ENCODE data around the gene RNASE7. TPM values are rescaled to one million over a fixed set of nuclear protein-coding genes. Genes with fewer than 3 reads are reported as not detected.
A peak's percentile ranks its signal among the peaks of the same experiment; 100 is the strongest.

The RNASE7 gene
- total RNA-seq, 4 donors from 2014 or later, result 0.55 TPM; not detected in 3

DNA sequence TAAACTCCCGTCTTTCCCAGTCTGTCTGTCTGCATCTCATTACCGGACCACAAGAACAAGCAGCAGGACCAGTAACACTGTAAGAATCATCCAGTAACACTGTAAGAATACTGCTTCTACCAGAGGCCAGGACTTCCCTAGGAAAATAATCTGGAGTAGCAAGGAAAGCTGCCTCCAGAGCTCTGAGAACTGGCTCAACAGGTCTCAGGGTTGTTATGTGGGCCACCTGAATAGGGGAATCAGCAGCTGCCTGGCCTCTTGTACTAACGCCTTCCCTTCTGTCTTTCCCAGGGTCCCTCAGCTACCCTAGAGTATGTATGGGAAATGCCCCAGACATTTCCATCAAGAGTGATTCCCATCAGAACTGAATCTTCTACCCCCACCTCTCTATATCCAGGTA lies 44.0 kb upstream of the RNASE7 start:
- no peaks in the 10 kb centered on the region for H3K4me1 ChIP-seq
- no peak for TF ChIP-seq POLR2A (IDR thresholded peaks at IDR 0.05)
- TF ChIP-seq, protein P1, sequence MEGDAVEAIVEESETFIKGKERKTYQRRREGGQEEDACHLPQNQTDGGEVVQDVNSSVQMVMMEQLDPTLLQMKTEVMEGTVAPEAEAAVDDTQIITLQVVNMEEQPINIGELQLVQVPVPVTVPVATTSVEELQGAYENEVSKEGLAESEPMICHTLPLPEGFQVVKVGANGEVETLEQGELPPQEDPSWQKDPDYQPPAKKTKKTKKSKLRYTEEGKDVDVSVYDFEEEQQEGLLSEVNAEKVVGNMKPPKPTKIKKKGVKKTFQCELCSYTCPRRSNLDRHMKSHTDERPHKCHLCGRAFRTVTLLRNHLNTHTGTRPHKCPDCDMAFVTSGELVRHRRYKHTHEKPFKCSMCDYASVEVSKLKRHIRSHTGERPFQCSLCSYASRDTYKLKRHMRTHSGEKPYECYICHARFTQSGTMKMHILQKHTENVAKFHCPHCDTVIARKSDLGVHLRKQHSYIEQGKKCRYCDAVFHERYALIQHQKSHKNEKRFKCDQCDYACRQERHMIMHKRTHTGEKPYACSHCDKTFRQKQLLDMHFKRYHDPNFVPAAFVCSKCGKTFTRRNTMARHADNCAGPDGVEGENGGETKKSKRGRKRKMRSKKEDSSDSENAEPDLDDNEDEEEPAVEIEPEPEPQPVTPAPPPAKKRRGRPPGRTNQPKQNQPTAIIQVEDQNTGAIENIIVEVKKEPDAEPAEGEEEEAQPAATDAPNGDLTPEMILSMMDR (IDR thresholded peaks at IDR 0.05 in 4 of 5, conservative IDR thresholded peaks at IDR 0.05 in 1 of 5), result no peak
- intact Hi-C loops (cut with DNase I; ENCODE audit: low total_unique reads) (loop anchor here (10.0 kb wide), 1 partner anchor 217 kb away; no protein-coding TSS in a partner anchor), in situ Hi-C loops (cut with MboI; ENCODE audit: low sequenced_read_pairs in 4 of 4) (loop anchor here in 2 of 4 donors (25.0 kb wide), 1 partner anchor 661 kb away; the partner anchor contains the start of genes CCNB1IP1 (in 2 of the 2) and PARP2 (in 2 of the 2))
- H3K9me3 ChIP-seq, result no peaks in the 10 kb centered on the region
- no peak overlapping the region for H3K27ac ChIP-seq
- H3K36me3 ChIP-seq, result peaks cover 0 to 43% of the 10 kb centered on the region in 2 donors
- ATAC-seq (no peak), DNase-seq (no peak)
- no peaks in the 10 kb centered on the region for H3K27me3 ChIP-seq
- no peak overlapping the region for H3K4me3 ChIP-seq

DNA sequence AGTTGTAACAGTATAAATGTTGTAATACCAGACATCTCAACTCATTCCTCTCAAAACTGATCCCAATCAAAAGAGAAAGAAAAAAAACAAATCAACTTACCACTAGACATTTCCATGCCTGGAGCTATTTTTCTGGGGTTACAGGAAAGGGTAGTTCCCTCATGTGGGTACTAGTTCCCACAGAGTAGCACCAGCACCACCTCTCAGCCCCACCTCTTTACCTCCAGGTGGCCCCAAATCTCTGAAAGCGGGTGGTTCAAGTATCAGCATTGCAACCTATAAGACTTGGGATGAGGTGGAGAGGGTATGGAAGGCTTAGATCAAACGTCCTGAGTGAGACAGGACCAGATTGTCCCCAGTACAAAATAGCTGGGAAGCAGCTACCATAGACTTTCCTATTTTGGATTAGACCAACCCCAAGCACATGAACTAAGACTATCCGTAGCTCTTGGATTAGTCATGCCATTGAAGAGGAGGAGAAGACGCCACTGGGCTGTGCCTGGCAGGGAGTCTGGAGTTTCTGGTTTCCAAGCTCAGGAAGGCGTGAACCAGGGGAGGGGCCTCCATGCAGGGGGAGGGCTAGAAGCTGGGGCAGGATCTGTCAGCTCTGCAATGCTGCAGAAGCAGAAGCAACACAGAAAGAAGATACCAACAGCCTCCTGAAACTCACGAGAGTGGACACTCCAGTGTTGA lies 43.3 kb upstream of the RNASE7 start, which contains the start of gene SLC39A2:
Gene SLC39A2 (plus strand): TSS at position 620 of the 693 bp plus-strand sequence. CDS start 154 bp downstream, outside the sequence.
- in situ Hi-C loops (cut with MboI; ENCODE audit: low sequenced_read_pairs in 4 of 4), result loop anchor here in 2 of 4 donors (25.0 kb wide), 1 partner anchor 662 kb away; the partner anchor contains the start of genes CCNB1IP1 (in 2 of the 2) and PARP2 (in 2 of the 2)
- Histone ChIP-seq H3K27me3 (no peaks in the 10 kb centered on the region), H3K4me1 (no peaks in the 10 kb centered on the region), H3K36me3 (peaks cover 0 to 37% of the 10 kb centered on the region in 2 donors), H3K9me3 (no peaks in the 10 kb centered on the region), H3K4me3 (no peak within 1 kb of the TSS), H3K27ac (no peak within 1 kb of the TSS)
- TF ChIP-seq, protein P1 (IDR thresholded peaks at IDR 0.05 in 4 of 5, conservative IDR thresholded peaks at IDR 0.05 in 1 of 5), result no peak
- no peak for TF ChIP-seq POLR2A (IDR thresholded peaks at IDR 0.05)
- intact Hi-C loops (cut with DNase I; ENCODE audit: low total_unique reads), result loop anchor here (10.0 kb wide), 1 partner anchor 216 kb away; no protein-coding TSS in a partner anchor
- ATAC-seq, result peak; percentile 19 to 67
- DNase-seq, result peak in 1 of 2 donors; percentile 62

DNA sequence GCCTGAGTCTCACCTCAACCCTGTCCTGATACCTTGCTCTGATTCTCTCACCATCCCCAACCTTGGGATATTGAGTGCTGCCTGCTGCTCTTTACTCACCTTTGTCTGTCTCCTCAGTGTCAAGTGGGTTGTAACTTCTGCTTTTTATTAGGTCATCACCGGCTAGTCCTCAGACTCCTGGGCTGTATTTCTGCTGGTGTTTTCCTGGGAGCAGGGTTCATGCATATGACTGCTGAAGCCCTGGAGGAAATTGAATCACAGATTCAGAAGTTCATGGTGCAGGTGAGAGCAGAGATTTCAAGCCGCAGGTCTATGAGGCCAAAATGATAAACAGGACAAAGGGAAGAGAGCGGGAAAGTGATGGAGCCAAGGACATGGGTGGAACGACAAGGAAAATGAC lies 42.6 kb upstream of the RNASE7 start:
- H3K4me1 ChIP-seq, result no peaks in the 10 kb centered on the region
- ATAC-seq, result no peak
- in situ Hi-C loops (cut with MboI; ENCODE audit: low sequenced_read_pairs in 4 of 4), result loop anchor here in 2 of 4 donors (25.0 kb wide), 1 partner anchor 662 kb away; the partner anchor contains the start of genes CCNB1IP1 (in 2 of the 2) and PARP2 (in 2 of the 2)
- intact Hi-C loops (cut with DNase I; ENCODE audit: low total_unique reads), result loop anchor here (10.0 kb wide), 1 partner anchor 215 kb away; no protein-coding TSS in a partner anchor
- no peaks in the 10 kb centered on the region for H3K9me3 ChIP-seq
- no peak for DNase-seq
- H3K27ac ChIP-seq, result no peak overlapping the region
- H3K36me3 ChIP-seq, result peaks cover 0 to 29% of the 10 kb centered on the region in 2 donors
- no peak for TF ChIP-seq POLR2A (IDR thresholded peaks at IDR 0.05)
- TF ChIP-seq, protein P1 (IDR thresholded peaks at IDR 0.05 in 4 of 5, conservative IDR thresholded peaks at IDR 0.05 in 1 of 5), result no peak
- H3K4me3 ChIP-seq, result no peak overlapping the region
- H3K27me3 ChIP-seq, result no peaks in the 10 kb centered on the region

DNA sequence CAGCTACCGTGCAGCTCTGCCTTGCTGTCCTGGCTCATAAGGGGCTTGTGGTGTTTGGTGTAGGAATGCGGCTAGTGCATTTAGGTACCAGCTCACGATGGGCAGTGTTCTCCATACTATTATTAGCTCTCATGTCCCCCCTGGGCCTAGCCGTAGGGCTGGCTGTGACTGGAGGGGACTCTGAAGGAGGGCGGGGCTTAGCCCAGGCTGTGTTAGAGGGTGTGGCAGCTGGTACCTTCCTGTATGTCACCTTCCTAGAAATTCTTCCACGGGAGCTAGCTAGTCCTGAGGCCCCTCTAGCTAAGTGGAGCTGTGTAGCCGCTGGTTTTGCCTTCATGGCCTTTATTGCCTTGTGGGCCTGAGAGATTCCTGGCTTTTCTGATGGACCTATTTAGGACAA lies 40.9 kb upstream of the RNASE7 start:
- in situ Hi-C loops (cut with MboI; ENCODE audit: low sequenced_read_pairs in 4 of 4), result no loop called here
- no peak overlapping the region for H3K4me3 ChIP-seq
- no peaks in the 10 kb centered on the region for H3K4me1 ChIP-seq
- ATAC-seq (peak in 1 of 2 donors; percentile 4), DNase-seq (no peak)
- no peak overlapping the region for H3K27ac ChIP-seq
- no peaks in the 10 kb centered on the region for H3K9me3 ChIP-seq
- peaks cover 0 to 13% of the 10 kb centered on the region in 2 donors for H3K36me3 ChIP-seq
- intact Hi-C loops (cut with DNase I; ENCODE audit: low total_unique reads), result no loop called here
- no peaks in the 10 kb centered on the region for H3K27me3 ChIP-seq
- no peak for TF ChIP-seq POLR2A (IDR thresholded peaks at IDR 0.05)
- TF ChIP-seq, protein P1 (IDR thresholded peaks at IDR 0.05 in 4 of 5, conservative IDR thresholded peaks at IDR 0.05 in 1 of 5), result no peak
